Vagina (tissue), 2 donors: ENCODE data around the gene PIAS2.

ENCODE experiments used
- CTCF ChIP-seq, 3 experiments: fragments of 450-650 bp in 2 of 3; fragments of 200-600 bp in 1 of 3; sonication (generic) in 1 of 3; IDR thresholded peaks; one replicate each; pipeline ENCODE4 v1.5.1; 2017 to 2019; ENCODE audit warnings: antibody characterized with exemption in 3 of 3, mild to moderate bottlenecking in 2 of 3, moderate library complexity in 2 of 3
- POLR2A ChIP-seq, 2 donors: fragments of 450-650 bp; IDR thresholded peaks; one replicate each; pipeline ENCODE4 v1.6.1; 2017; ENCODE audit warnings: antibody characterized with exemption in 2 of 2, mild to moderate bottlenecking in 2 of 2, moderate library complexity in 2 of 2
- POLR2AphosphoS5 ChIP-seq, 2 donors: sonication (generic); formaldehyde crosslinking; IDR thresholded peaks; one replicate each; pipeline ENCODE4 v1.9.0; 2017; ENCODE audit warnings: antibody characterized with exemption in 2 of 2, mild to moderate bottlenecking in 2 of 2, low read depth in 1 of 2; ENCODE audit not compliant: insufficient read depth in 1 of 2

- TF ChIP-seq POLR2A (IDR thresholded peaks at IDR 0.05) (no peak), CTCF (IDR thresholded peaks at IDR 0.05) (no peak), POLR2AphosphoS5 (IDR thresholded peaks at IDR 0.05; ENCODE audit: insufficient read depth in 1 of 2, low read depth in 1 of 2) (no peak)
Measured at GRCh38 chr18:46892842-46893241, 24.5 kb downstream of the PIAS2 start.
